ENCODE results near the gene NKX2-3. TPM values are rescaled to one million over a fixed set of nuclear protein-coding genes. Genes with fewer than 3 reads are reported as not detected.

The NKX2-3 gene
- total RNA-seq (2022; extraction: Qiagen RNA extraction; ENCODE audit: low read depth), result 0.06 TPM in 1 of 5 replicates, not detected in the others

GRCh38 chr10:99532687-99533495, at the start of gene NKX2-3:
Gene NKX2-3, plus strand, starts transcription at chr10:99532942. Its CDS starts 190 bp downstream, at chr10:99533132.

Other genes with a start within 250 kb of the NKX2-3 start
- gene CNNM1, start 203.6 kb upstream of the NKX2-3 start, total RNA-seq (2022; extraction: Qiagen RNA extraction; ENCODE audit: low read depth), result 19.0 to 22.4 TPM (median 21.5 TPM) in 5 replicates
- gene GOT1, start 102.3 kb upstream of the NKX2-3 start, total RNA-seq (2022; extraction: Qiagen RNA extraction; ENCODE audit: low read depth), result 34.2 to 40.8 TPM (median 34.9 TPM) in 5 replicates
- gene SLC25A28, start 87.5 kb downstream of the NKX2-3 start, total RNA-seq (2022; extraction: Qiagen RNA extraction; ENCODE audit: low read depth), result 27.6 to 30.4 TPM (median 29.2 TPM) in 5 replicates
- gene ENTPD7, start 126.6 kb downstream of the NKX2-3 start, total RNA-seq (2022; extraction: Qiagen RNA extraction; ENCODE audit: low read depth), result 14.1 to 19.3 TPM (median 17.9 TPM) in 5 replicates
- gene COX15, start 199.2 kb downstream of the NKX2-3 start, total RNA-seq (2022; extraction: Qiagen RNA extraction; ENCODE audit: low read depth), result 25.1 to 36.7 TPM (median 35.5 TPM) in 5 replicates
- 33.5 to 41.1 TPM (median 35.5 TPM) in 5 replicates for gene CUTC, start 199.3 kb downstream of the NKX2-3 start, total RNA-seq (2022; extraction: Qiagen RNA extraction; ENCODE audit: low read depth)
- gene ABCC2, start 249.7 kb downstream of the NKX2-3 start, total RNA-seq (2022; extraction: Qiagen RNA extraction; ENCODE audit: low read depth), result 141 to 192 TPM (median 172 TPM) in 5 replicates

All from A549 treated with DMSO at 1 μM for 4 hours (cell line).